Panc1 (cell line): ENCODE results near the gene UTY. TPM values are rescaled to one million over a fixed set of nuclear protein-coding genes. Genes with fewer than 3 reads are reported as not detected.
"Not testable (repeated sequence)": the region's sequence is repeated elsewhere in the genome, so short reads cannot be mapped to it uniquely, and the experiment has no call there.

ENCODE experiments used
- ATAC-seq: fragments of 200-7000 bp; cut with Tn5 transposase; 2 replicates; pipeline ENCODE4 v1.9.1; 2020; ENCODE audit warnings: mild to moderate bottlenecking, moderate library complexity
- BruUV-seq: library from RNA; stranded (reverse); fragments of 400-500 nt; replicated peaks from 2 replicates; lab custom pipeline; 2021; lab: Mats Ljungman, UMichigan
- CTCF ChIA-PET: fragments of 300-600 bp; sonication (Branson Sonifier 250); formaldehyde crosslinking; loops from one replicate; lab custom pipeline; 2022; ENCODE audit warnings: antibody characterized with exemption; lab: Charles Lee
- POLR2A ChIA-PET: fragments of 300-600 bp; sonication (Branson Sonifier 250); formaldehyde crosslinking; loops from one replicate; lab custom pipeline; 2022; ENCODE audit warnings: antibody characterized with exemption; lab: Charles Lee
- DNase-seq: peaks from one replicate; pipeline ENCODE4 v3.0.0-alpha.2; 2010; ENCODE audit warnings: low read depth, low spot score
- H3K27ac ChIP-seq: 2 replicates; pipeline ENCODE4 v1.5.1; 2011; ENCODE audit warnings: mild to moderate bottlenecking, low read length, inconsistent platforms
- H3K27me3 ChIP-seq: fragments of 200-500 bp; sonication (Bioruptor generic); 2 replicates; pipeline ENCODE4 v1.6.0; 2014; ENCODE audit warnings: low read length, inconsistent platforms; ENCODE audit not compliant: control insufficient read depth, insufficient read depth
- H3K36me3 ChIP-seq: fragments of 200-500 bp; sonication (Bioruptor generic); 2 replicates; pipeline ENCODE4 v1.5.1; 2014; ENCODE audit warnings: inconsistent platforms, mild to moderate bottlenecking, low read length, moderate library complexity; ENCODE audit not compliant: control insufficient read depth, insufficient read depth
- H3K4me1 ChIP-seq: 2 replicates; pipeline ENCODE4 v1.5.1; 2011; ENCODE audit warnings: inconsistent platforms, mild to moderate bottlenecking, low read length, moderate library complexity; ENCODE audit not compliant: control insufficient read depth, insufficient read depth
- H3K4me3 ChIP-seq, 2 experiments: 2 replicates each; pipeline ENCODE4 v1.5.1; 2011 to 2012; ENCODE audit warnings: low read depth in 2 of 2, low read length in 2 of 2, mild to moderate bottlenecking in 2 of 2, inconsistent platforms in 1 of 2, moderate library complexity in 1 of 2
- H3K9me3 ChIP-seq: fragments of 200-500 bp; sonication (Bioruptor generic); 2 replicates; pipeline ENCODE4 v1.5.1; 2014; ENCODE audit warnings: low read depth, mild to moderate bottlenecking, inconsistent platforms, low read length, moderate library complexity; ENCODE audit not compliant: control insufficient read depth, insufficient read depth
- POLR2AphosphoS5 ChIP-seq: IDR thresholded peaks from 2 replicates; pipeline ENCODE4 v1.6.1; 2012; ENCODE audit warnings: mild to moderate bottlenecking, low read depth, low read length, moderate library complexity
- SIN3A ChIP-seq: IDR thresholded peaks from 2 replicates; pipeline ENCODE4 v1.6.1; 2012; ENCODE audit warnings: low read depth, mild to moderate bottlenecking, low read length, moderate library complexity, borderline replicate concordance; ENCODE audit not compliant: insufficient read depth
- TCF7L2 ChIP-seq: IDR thresholded peaks from 2 replicates; pipeline ENCODE4 v1.6.1; 2011; ENCODE audit warnings: mild to moderate bottlenecking, low read depth, low read length, inconsistent platforms
- in situ Hi-C: cut with HindIII; loops from 2 replicates; pipeline ENCODE4 v1.10.0; 2016; ENCODE audit warnings: low sequenced_read_pairs, low pct_unique_long_range_greater_than_20kb
- intact Hi-C: fragments of 100-400 bp; cut with micrococcal nuclease; formaldehyde crosslinking; loops from one replicate; pipeline ENCODE4 v1.10.0; 2022; ENCODE audit not compliant: unreplicated experiment
- total RNA-seq: library from RNA; stranded (reverse); gene quantifications from one replicate; pipeline ENCODE4 v1.2.1, GENCODE V29; 2021; ENCODE audit not compliant: unreplicated experiment
- TF ChIP-seq, protein P1 (sequence below): fragments of 450-650 bp; IDR thresholded peaks from 2 replicates; pipeline ENCODE4 v1.5.1; 2017; ENCODE audit warnings: mild to moderate bottlenecking
- TF ChIP-seq, protein P2 (sequence below), 2 experiments: IDR thresholded peaks; 2 replicates each; pipeline ENCODE4 v1.6.1; 2011 to 2012; ENCODE audit warnings: low read depth in 2 of 2, control low read depth in 1 of 2, low read length in 1 of 2, mild to moderate bottlenecking in 1 of 2, moderate library complexity in 1 of 2; ENCODE audit not compliant: insufficient read depth in 1 of 2

Gene UTY
- total RNA-seq, 1 experiment from 2014 or later = 0.10 TPM

DNA sequence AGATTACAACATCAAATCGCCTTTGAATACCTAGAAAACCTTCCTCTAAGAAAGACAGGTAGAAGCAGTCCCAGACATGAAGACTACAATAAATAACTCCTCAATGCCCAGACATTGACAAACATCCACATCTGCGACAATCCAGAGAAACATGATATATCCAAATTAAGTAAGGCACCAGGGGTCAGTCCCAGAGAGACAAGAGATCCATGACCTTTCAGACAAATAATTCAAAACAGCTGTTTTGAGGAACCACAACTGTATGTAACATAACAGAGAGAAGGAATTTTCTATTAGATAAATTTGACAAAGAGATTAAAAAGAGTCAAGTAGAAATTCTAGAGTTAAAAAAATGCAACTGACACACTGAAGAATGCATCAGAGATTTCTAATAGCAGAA lies 200.3 kb downstream of the UTY start:
- Histone ChIP-seq H3K27ac (no peak overlapping the region), H3K4me3 (no peak overlapping the region), H3K4me1 (no peaks in the 10 kb centered on the region), H3K27me3 (no peaks in the 10 kb centered on the region), H3K36me3 (no peaks in the 10 kb centered on the region), H3K9me3 (no peaks in the 10 kb centered on the region)
- no peak for ATAC-seq
- in situ Hi-C loops (no loop called here), intact Hi-C loops (no loop called here)
- no peak for TF ChIP-seq TCF7L2
- TF ChIP-seq, protein P1, sequence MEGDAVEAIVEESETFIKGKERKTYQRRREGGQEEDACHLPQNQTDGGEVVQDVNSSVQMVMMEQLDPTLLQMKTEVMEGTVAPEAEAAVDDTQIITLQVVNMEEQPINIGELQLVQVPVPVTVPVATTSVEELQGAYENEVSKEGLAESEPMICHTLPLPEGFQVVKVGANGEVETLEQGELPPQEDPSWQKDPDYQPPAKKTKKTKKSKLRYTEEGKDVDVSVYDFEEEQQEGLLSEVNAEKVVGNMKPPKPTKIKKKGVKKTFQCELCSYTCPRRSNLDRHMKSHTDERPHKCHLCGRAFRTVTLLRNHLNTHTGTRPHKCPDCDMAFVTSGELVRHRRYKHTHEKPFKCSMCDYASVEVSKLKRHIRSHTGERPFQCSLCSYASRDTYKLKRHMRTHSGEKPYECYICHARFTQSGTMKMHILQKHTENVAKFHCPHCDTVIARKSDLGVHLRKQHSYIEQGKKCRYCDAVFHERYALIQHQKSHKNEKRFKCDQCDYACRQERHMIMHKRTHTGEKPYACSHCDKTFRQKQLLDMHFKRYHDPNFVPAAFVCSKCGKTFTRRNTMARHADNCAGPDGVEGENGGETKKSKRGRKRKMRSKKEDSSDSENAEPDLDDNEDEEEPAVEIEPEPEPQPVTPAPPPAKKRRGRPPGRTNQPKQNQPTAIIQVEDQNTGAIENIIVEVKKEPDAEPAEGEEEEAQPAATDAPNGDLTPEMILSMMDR = no peak
- TF ChIP-seq SIN3A = no peak
- TF ChIP-seq POLR2AphosphoS5 = no peak
- TF ChIP-seq, protein P2, sequence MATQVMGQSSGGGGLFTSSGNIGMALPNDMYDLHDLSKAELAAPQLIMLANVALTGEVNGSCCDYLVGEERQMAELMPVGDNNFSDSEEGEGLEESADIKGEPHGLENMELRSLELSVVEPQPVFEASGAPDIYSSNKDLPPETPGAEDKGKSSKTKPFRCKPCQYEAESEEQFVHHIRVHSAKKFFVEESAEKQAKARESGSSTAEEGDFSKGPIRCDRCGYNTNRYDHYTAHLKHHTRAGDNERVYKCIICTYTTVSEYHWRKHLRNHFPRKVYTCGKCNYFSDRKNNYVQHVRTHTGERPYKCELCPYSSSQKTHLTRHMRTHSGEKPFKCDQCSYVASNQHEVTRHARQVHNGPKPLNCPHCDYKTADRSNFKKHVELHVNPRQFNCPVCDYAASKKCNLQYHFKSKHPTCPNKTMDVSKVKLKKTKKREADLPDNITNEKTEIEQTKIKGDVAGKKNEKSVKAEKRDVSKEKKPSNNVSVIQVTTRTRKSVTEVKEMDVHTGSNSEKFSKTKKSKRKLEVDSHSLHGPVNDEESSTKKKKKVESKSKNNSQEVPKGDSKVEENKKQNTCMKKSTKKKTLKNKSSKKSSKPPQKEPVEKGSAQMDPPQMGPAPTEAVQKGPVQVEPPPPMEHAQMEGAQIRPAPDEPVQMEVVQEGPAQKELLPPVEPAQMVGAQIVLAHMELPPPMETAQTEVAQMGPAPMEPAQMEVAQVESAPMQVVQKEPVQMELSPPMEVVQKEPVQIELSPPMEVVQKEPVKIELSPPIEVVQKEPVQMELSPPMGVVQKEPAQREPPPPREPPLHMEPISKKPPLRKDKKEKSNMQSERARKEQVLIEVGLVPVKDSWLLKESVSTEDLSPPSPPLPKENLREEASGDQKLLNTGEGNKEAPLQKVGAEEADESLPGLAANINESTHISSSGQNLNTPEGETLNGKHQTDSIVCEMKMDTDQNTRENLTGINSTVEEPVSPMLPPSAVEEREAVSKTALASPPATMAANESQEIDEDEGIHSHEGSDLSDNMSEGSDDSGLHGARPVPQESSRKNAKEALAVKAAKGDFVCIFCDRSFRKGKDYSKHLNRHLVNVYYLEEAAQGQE (IDR thresholded peaks at IDR 0.05; ENCODE audit: insufficient read depth in 1 of 2, low read depth in 2 of 2, low read length in 1 of 2) = no peak
- no peak for DNase-seq
- ChIA-PET POLR2A (no interaction called here), CTCF (no interaction called here)
- BruUV-seq = no TSS peak

DNA sequence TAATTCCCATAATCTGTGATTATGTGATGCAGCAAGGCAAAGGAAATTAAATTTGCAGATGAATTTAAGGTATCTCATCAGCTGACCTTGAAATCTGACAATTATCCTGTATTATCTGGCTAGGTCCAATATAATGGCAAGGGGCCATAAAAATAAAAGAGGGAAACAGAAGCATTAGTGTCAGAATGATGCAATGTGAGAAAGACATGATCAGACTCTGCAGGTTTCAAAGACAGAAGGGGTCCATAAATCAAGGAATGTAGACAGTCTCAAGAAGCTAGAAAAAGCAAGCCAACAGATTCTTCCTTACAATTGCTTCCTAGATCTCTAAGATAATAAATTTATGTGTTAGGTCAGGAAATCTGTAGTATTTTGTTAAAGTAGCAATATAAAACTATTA lies 208.1 kb downstream of the UTY start:
- intact Hi-C loops = no loop called here
- ATAC-seq (no peak), DNase-seq (no peak)
- ChIA-PET CTCF (no interaction called here), POLR2A (no interaction called here)
- H3K9me3 ChIP-seq = no peaks in the 10 kb centered on the region
- BruUV-seq = no TSS peak
- H3K4me1 ChIP-seq = no peaks in the 10 kb centered on the region
- H3K36me3 ChIP-seq = no peaks in the 10 kb centered on the region
- no peak overlapping the region for H3K27ac ChIP-seq
- no peaks in the 10 kb centered on the region for H3K27me3 ChIP-seq
- no peak for TF ChIP-seq SIN3A
- TF ChIP-seq TCF7L2 = no peak
- TF ChIP-seq, protein P1 = no peak
- TF ChIP-seq, protein P2 (IDR thresholded peaks at IDR 0.05; ENCODE audit: insufficient read depth in 1 of 2, low read depth in 2 of 2, low read length in 1 of 2) = no peak
- in situ Hi-C loops = no loop called here
- no peak overlapping the region for H3K4me3 ChIP-seq

DNA sequence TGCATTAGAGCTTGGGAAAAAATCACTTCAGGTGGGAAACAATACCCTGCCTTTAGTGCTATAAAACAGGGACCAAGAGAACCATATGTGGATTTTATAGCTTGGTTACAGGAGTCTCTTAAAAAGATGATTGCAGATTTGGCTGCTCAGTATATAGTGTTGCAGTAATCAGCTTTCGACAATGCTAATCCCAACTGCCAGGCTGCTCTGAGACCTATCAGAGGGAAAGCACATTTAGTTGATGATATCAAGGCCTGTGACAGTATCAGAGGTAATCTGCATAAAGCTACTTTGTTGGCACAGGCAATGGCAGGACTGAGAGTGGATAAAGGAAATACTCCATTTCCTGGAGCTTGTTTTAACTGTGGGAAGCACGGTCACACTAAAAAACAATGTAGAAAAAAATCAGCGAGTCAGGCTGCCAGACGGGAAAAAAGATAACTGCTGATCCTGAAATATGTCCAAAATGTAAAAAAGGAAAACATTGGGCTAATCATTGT lies 225.8 kb downstream of the UTY start:
- H3K36me3 ChIP-seq, POLR2A ChIA-PET, H3K4me3 ChIP-seq, H3K27me3 ChIP-seq, H3K27ac ChIP-seq, ATAC-seq, DNase-seq, H3K9me3 ChIP-seq, CTCF ChIA-PET, intact Hi-C loops, H3K4me1 ChIP-seq, BruUV-seq, in situ Hi-C loops: not testable (repeated sequence)
